Kidney (tissue), 14 donors: ENCODE data around the gene KCNC3. TPM values are rescaled to one million over a fixed set of nuclear protein-coding genes. Genes with fewer than 3 reads are reported as not detected.

Source experiments
- DNase-seq, 5 donors: peaks; one replicate each; pipeline ENCODE4 v3.0.0-alpha.2; 2013 to 2020
- FAIRE-seq: peaks from 2 replicates; lab custom pipeline; 2012; peaks lifted over from hg19 to GRCh38; lab: Jason Lieb, UNC
- H3K27ac ChIP-seq, 2 donors: one replicate each; pipeline ENCODE4 v1.7.0; 2013; ENCODE audit warnings: low read depth in 2 of 2, low read length in 2 of 2, inconsistent platforms in 1 of 2
- H3K27me3 ChIP-seq: one replicate; pipeline ENCODE4 v1.7.1; 2013; ENCODE audit warnings: low read length, inconsistent platforms; ENCODE audit not compliant: control insufficient read depth, insufficient read depth
- H3K36me3 ChIP-seq, 3 donors: one replicate each; pipeline versions ENCODE4 v1.7.0 to v1.7.1; 2013; ENCODE audit warnings: low read length in 3 of 3, control low read depth in 1 of 3, inconsistent platforms in 1 of 3; ENCODE audit not compliant: insufficient read depth in 3 of 3, control insufficient read depth in 2 of 3
- H3K4me1 ChIP-seq, 3 donors: one replicate each; pipeline versions ENCODE4 v1.7.0 to v1.7.1; 2013; ENCODE audit warnings: low read length in 3 of 3, inconsistent platforms in 1 of 3, low read depth in 1 of 3; ENCODE audit not compliant: control insufficient read depth in 2 of 3, insufficient read depth in 2 of 3
- H3K4me3 ChIP-seq, 3 donors: one replicate each; pipeline versions ENCODE4 v1.7.0 to v1.8.1; 2013; ENCODE audit warnings: low read length in 3 of 3, control low read depth in 1 of 3, inconsistent platforms in 1 of 3
- H3K9ac ChIP-seq, 3 donors: one replicate each; pipeline versions ENCODE4 v1.7.0 to v1.7.1; 2013; ENCODE audit warnings: low read length in 3 of 3, control low read depth in 1 of 3, inconsistent platforms in 1 of 3
- H3K9me3 ChIP-seq, 3 donors: one replicate each; pipeline versions ENCODE4 v1.7.0 to v1.7.1; 2013; ENCODE audit warnings: low read length in 3 of 3, control low read depth in 1 of 3, inconsistent platforms in 1 of 3; ENCODE audit not compliant: control insufficient read depth in 2 of 3, insufficient read depth in 1 of 3
- intact Hi-C: fragments of 100-400 bp; cut with DNase I; formaldehyde crosslinking; loops from one replicate; pipeline ENCODE4 v1.11.1; 2022
- polyA plus RNA-seq: library from polyadenylated mRNA; stranded (reverse); fragments of 350-450 nt; fragmentation: Illumina TruSeq; extraction: RNeasy Lipid Tissue Mini Kit (QIAGEN cat#74804); gene quantifications from one replicate; pipeline ENCODE4 v1.2.3, GENCODE V29; 2014; ENCODE audit warnings: low read depth, low replicate concordance; ENCODE audit not compliant: insufficient read depth
- total RNA-seq: library from RNA; stranded (reverse); fragmentation: NEBNext Ultra II Directional; extraction: Animal tissue kit (Norgen Biotek cat#: 25700); gene quantifications from one replicate; pipeline ENCODE4 v1.2.1, GENCODE V29; 2021
- TF ChIP-seq, protein P1 (sequence below): IDR thresholded peaks from 3 replicates; pipeline ENCODE4 v1.5.1; 2012; ENCODE audit warnings: mild to moderate bottlenecking, moderate library complexity, borderline replicate concordance; ENCODE audit not compliant: insufficient read depth; ENCODE audit errors: extremely low read depth
- donor health status: control.
- donor health status: control.
- donor health status: control.
- donor health status: control.
- donor health status: control.
- donor health status: DM: yes; HTN: yes; CAD: no.
- donor health status: Normal renal cell carcinoma (clear cell type).

Gene KCNC3
- total and polyA plus RNA-seq, 2 donors from 2014 or later = 9.1 to 31.0 TPM

DNA sequence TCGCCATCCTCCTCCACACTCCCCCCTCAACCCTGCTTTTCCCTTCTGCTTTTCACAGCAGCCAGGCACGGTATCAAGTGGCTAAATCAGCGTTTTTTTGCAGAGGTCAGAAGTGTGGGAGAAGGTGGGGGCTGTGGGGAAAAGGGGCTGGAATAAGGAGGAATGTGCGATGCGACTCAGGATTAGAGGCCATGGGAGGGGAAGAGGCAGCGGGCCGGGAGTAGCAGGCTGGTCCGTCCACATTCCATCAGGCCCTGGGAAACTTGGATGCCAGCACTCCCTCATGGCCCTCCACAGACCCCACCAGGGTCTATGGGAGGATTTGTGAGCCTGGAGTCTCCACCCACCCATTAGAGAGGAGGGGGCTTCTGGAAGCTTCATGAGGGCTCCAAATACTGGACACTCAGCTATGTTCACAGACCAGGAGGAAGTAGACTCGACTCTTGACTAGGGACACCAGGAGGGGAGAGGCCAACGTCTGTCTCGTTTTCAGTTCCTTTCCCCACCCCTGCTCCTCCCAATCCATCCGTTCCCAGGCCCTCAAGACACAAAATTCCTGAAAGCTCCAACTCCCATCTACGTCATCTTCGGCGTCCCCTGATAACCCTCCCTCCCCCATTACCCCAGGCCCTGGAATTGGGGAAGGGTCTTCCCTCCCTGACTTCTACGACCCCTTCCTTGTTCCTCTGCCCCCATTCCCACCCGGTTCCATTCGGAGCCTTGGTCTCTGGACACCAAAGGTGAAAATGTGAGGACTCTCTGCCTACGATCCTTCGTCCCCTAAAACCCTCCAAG lies 3.3 kb upstream of the KCNC3 start:
- H3K27ac ChIP-seq = peak overlapping the region; percentile 89 to 95
- intact Hi-C loops = no loop called here
- TF ChIP-seq, protein P1, sequence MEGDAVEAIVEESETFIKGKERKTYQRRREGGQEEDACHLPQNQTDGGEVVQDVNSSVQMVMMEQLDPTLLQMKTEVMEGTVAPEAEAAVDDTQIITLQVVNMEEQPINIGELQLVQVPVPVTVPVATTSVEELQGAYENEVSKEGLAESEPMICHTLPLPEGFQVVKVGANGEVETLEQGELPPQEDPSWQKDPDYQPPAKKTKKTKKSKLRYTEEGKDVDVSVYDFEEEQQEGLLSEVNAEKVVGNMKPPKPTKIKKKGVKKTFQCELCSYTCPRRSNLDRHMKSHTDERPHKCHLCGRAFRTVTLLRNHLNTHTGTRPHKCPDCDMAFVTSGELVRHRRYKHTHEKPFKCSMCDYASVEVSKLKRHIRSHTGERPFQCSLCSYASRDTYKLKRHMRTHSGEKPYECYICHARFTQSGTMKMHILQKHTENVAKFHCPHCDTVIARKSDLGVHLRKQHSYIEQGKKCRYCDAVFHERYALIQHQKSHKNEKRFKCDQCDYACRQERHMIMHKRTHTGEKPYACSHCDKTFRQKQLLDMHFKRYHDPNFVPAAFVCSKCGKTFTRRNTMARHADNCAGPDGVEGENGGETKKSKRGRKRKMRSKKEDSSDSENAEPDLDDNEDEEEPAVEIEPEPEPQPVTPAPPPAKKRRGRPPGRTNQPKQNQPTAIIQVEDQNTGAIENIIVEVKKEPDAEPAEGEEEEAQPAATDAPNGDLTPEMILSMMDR = no peak
- DNase-seq = peak; percentile 56 to 91 (median 88)
- no peak for FAIRE-seq
- H3K9ac ChIP-seq = peak overlapping the region; percentile 27 to 91 (median 32)
- H3K27me3 ChIP-seq = peaks cover 3% of the 10 kb centered on the region
- no peaks in the 10 kb centered on the region for H3K9me3 ChIP-seq
- H3K36me3 ChIP-seq = no peaks in the 10 kb centered on the region
- peak overlapping the region; percentile 49 to 79 (median 63) for H3K4me3 ChIP-seq
- peaks cover 0 to 25% (median 0%) of the 10 kb centered on the region in 3 donors for H3K4me1 ChIP-seq

DNA sequence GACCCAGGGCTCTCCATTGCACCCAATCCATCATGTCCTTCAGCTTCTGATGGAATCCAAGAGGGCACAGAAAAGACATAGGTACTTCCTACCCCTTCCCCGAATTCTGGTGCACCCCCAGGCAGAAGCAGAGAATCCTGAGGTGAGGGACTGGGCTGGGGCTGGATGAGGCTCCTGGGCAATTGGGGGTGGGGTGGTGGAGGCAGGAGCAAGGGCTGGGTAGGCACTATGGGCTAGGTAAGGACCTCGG lies 2.7 kb upstream of the KCNC3 start:
- intact Hi-C loops = no loop called here
- no peaks in the 10 kb centered on the region for H3K36me3 ChIP-seq
- peaks cover 8% of the 10 kb centered on the region for H3K27me3 ChIP-seq
- peak overlapping the region; percentile 8 to 91 (median 22) for H3K9ac ChIP-seq
- FAIRE-seq (no peak), DNase-seq (peak in 1 of 5 donors; percentile 8)
- H3K4me1 ChIP-seq = peaks cover 0 to 25% (median 0%) of the 10 kb centered on the region in 3 donors
- TF ChIP-seq, protein P1 = no peak
- peak overlapping the region; percentile 49 to 79 (median 63) for H3K4me3 ChIP-seq
- peak overlapping the region; percentile 89 to 95 for H3K27ac ChIP-seq
- H3K9me3 ChIP-seq = no peaks in the 10 kb centered on the region

DNA sequence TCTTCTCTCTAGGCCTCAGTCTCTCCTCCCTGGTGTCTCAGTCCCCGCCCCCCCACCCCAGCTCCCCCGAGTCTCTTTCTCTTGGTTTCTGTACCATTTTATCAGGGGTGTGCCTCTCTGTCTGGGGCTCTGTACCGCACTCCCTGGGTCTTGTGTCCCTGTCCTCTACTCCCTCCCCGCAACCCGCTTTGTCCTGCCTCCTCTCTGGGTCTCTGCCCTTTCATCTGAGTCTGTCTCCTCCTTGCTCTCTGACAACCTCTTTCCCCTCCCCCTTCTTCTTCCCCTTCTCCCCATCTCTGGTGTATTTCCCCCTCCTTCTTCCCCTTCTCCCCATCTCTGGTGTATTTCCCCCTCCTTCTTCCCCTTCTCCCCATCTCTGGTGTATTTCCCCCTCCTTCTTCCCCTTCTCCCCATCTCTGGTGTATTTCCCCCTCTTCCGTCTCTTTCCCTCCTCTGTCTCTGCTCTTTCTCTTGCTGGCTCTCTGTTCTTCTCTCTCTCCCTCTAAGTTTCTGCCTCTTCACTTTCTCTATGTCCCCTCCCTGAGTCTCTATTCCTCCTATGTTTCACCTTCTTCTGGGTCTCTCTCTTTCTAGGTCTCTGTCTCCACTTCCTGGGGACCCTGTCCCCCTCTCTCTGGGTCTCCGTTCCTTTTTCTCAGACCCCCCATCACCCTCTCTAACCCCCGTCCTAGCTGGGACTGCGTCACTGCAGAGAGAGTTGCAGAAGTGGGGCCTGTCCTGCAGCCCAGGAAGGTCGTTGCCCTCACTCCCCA lies 2.2 kb upstream of the KCNC3 start:
- TF ChIP-seq, protein P1 = no peak
- Histone ChIP-seq H3K36me3 (no peaks in the 10 kb centered on the region), H3K9ac (peak overlapping the region in 2 of 3 donors; percentile 22 to 91), H3K27me3 (peaks cover 9% of the 10 kb centered on the region), H3K27ac (peak overlapping the region; percentile 89 to 95), H3K4me1 (peaks cover 0 to 25% (median 0%) of the 10 kb centered on the region in 3 donors), H3K9me3 (no peaks in the 10 kb centered on the region), H3K4me3 (peak overlapping the region; percentile 49 to 79 (median 63))
- DNase-seq (peak in 2 of 5 donors; percentile 7 to 82), FAIRE-seq (no peak)
- intact Hi-C loops = no loop called here
